Neuronal stem cell (in vitro differentiated cells): Measurements from ENCODE around the gene LILRA2. TPM values are rescaled to one million over a fixed set of nuclear protein-coding genes. Genes with fewer than 3 reads are reported as not detected.

Experiments used
- DNase-seq: peaks from one replicate; pipeline ENCODE4 v3.0.0-alpha.2; 2013; ENCODE audit warnings: low spot score
- H2AFZ ChIP-seq: one replicate; pipeline ENCODE4 v1.6.1; 2013; ENCODE audit warnings: mild to moderate bottlenecking, low read length, inconsistent platforms
- H2AK5ac ChIP-seq: 2 replicates; pipeline ENCODE4 v1.6.1; 2013; ENCODE audit warnings: low read depth, mild to moderate bottlenecking, inconsistent platforms, low read length, moderate library complexity, mixed read lengths
- H2BK120ac ChIP-seq: 2 replicates; pipeline ENCODE4 v1.6.1; 2013; ENCODE audit warnings: low read depth, mild to moderate bottlenecking, inconsistent platforms, low read length, moderate library complexity, mixed read lengths
- H2BK12ac ChIP-seq: one replicate; pipeline ENCODE4 v1.6.1; 2013; ENCODE audit warnings: low read length, inconsistent platforms
- H2BK15ac ChIP-seq: 2 replicates; pipeline ENCODE4 v1.6.1; 2013; ENCODE audit warnings: mild to moderate bottlenecking, low read length, inconsistent platforms, mixed read lengths
- H2BK5ac ChIP-seq: one replicate; pipeline ENCODE4 v1.6.1; 2013; ENCODE audit warnings: inconsistent platforms, mild to moderate bottlenecking, low read length, moderate library complexity
- H3K14ac ChIP-seq: one replicate; pipeline ENCODE4 v1.6.1; 2013; ENCODE audit warnings: low read length, inconsistent platforms
- H3K18ac ChIP-seq: 2 replicates; pipeline ENCODE4 v1.6.1; 2013; ENCODE audit warnings: low read length, inconsistent platforms
- H3K23ac ChIP-seq: 2 replicates; pipeline ENCODE4 v1.6.1; 2013; ENCODE audit warnings: low read depth, mild to moderate bottlenecking, mixed read lengths, low read length, inconsistent platforms; ENCODE audit not compliant: poor library complexity
- H3K27ac ChIP-seq: replicated peaks from 3 replicates; pipeline ENCODE4 v1.5.1; 2013; ENCODE audit warnings: low read length, inconsistent platforms
- H3K27me3 ChIP-seq, 3 experiments: 2 replicates each; pipeline ENCODE4 v1.6.1; 2013; ENCODE audit warnings: low read length in 3 of 3, mild to moderate bottlenecking in 2 of 3, inconsistent platforms in 1 of 3, low read depth in 1 of 3, mixed read lengths in 1 of 3, moderate library complexity in 1 of 3; ENCODE audit not compliant: control insufficient read depth in 3 of 3, insufficient read depth in 3 of 3
- H3K36me3 ChIP-seq, 2 donors: replicated peaks in 1 of 2; 2 replicates each; pipeline ENCODE4 v1.6.1; 2013; ENCODE audit warnings: low read length in 2 of 2; ENCODE audit not compliant: control insufficient read depth in 2 of 2, insufficient read depth in 2 of 2
- H3K4ac ChIP-seq: 2 replicates; pipeline ENCODE4 v1.6.1; 2013; ENCODE audit warnings: inconsistent platforms, mild to moderate bottlenecking, low read length, moderate library complexity
- H3K4me1 ChIP-seq, 2 donors: 1 replicate in 1 of 2; 2 replicates in 1 of 2; pipeline ENCODE4 v1.6.1; 2013; ENCODE audit warnings: low read length in 2 of 2, low read depth in 1 of 2; ENCODE audit not compliant: control insufficient read depth in 2 of 2, insufficient read depth in 1 of 2
- H3K4me2 ChIP-seq: one replicate; pipeline ENCODE4 v1.6.1; 2013; ENCODE audit warnings: mild to moderate bottlenecking, low read length, inconsistent platforms; ENCODE audit not compliant: insufficient read depth, poor library complexity, severe bottlenecking
- H3K4me3 ChIP-seq, 2 donors: 2 replicates each; pipeline ENCODE4 v1.5.1; 2013; ENCODE audit warnings: low read length in 2 of 2, mild to moderate bottlenecking in 2 of 2, inconsistent platforms in 1 of 2, moderate library complexity in 1 of 2
- H3K79me1 ChIP-seq: one replicate; pipeline ENCODE4 v1.6.1; 2013; ENCODE audit warnings: low read depth, mild to moderate bottlenecking, inconsistent platforms, low read length, moderate library complexity
- H3K9ac ChIP-seq: one replicate; pipeline ENCODE4 v1.6.1; 2013; ENCODE audit warnings: mild to moderate bottlenecking, low read depth, low read length, inconsistent platforms; ENCODE audit not compliant: poor library complexity
- H3K9me3 ChIP-seq, 2 donors: replicated peaks in 1 of 2; 2 replicates each; pipeline versions ENCODE3 to v1.6.1; 2013; ENCODE audit warnings: low read length in 2 of 2, mild to moderate bottlenecking in 2 of 2, inconsistent platforms in 1 of 2, low read depth in 1 of 2, mixed read lengths in 1 of 2, moderate library complexity in 1 of 2; ENCODE audit not compliant: control insufficient read depth in 2 of 2, insufficient read depth in 1 of 2
- H4K8ac ChIP-seq: one replicate; pipeline ENCODE4 v1.6.1; 2013; ENCODE audit warnings: low read depth, mild to moderate bottlenecking, inconsistent platforms, low read length, moderate library complexity
- H4K91ac ChIP-seq: one replicate; pipeline ENCODE4 v1.6.1; 2013; ENCODE audit warnings: low read length, low read depth, mild to moderate bottlenecking, inconsistent platforms; ENCODE audit not compliant: poor library complexity
- WGBS, 2 donors: extraction: QIAGEN DNeasy Blood & Tissue Kit; methylation state at CpG; one replicate each; pipeline ENCODE4 v1.1.7; 2013; ENCODE audit warnings: missing lambda C conversion rate in 2 of 2, mixed read lengths in 1 of 2; ENCODE audit not compliant: insufficient read length in 2 of 2, insufficient replicate concordance in 1 of 2; ENCODE audit errors: extremely low coverage in 2 of 2; 5-methylcytosine and 5-hydroxymethylcytosine counted together
- polyA plus RNA-seq, 2 experiments: library from polyadenylated mRNA; stranded (reverse); fragments of 200-250 nt; gene quantifications; one replicate each; pipeline ENCODE4 v1.2.3, GENCODE V29; 2013

The LILRA2 gene
- polyA plus RNA-seq (2013, experiment 1 of 2): not detected
- not detected for polyA plus RNA-seq (2013, experiment 2 of 2)

GRCh38 chr19:54573330-54573872 lies at the start of gene LILRA2:
Gene LILRA2 (plus strand): TSS chr19:54573790. CDS start chr19:54573879, 89 bp downstream.
- H3K23ac ChIP-seq: no peak within 1 kb of the TSS
- peaks cover 0 to 39% of the 10 kb centered on the region in 2 donors for H3K9me3 ChIP-seq
- WGBS, 2 donors: no CpG with 5 or more reads among the region's 10 CpGs
- H4K8ac ChIP-seq: no peak within 1 kb of the TSS
- DNase-seq: no peak
- H2BK15ac ChIP-seq: no peak within 1 kb of the TSS
- no peak within 1 kb of the TSS for H3K4me2 ChIP-seq
- peaks cover 0 to 27% (median 0%) of the 10 kb centered on the region in 3 experiments for H3K27me3 ChIP-seq
- no peak within 1 kb of the TSS for H3K9ac ChIP-seq
- no peaks in the 10 kb centered on the region for H3K36me3 ChIP-seq
- H2BK120ac ChIP-seq: no peak within 1 kb of the TSS
- H3K14ac ChIP-seq: no peak within 1 kb of the TSS
- H3K79me1 ChIP-seq: no peaks in the 10 kb centered on the region
- no peak within 1 kb of the TSS for H4K91ac ChIP-seq
- no peak within 1 kb of the TSS for H2BK5ac ChIP-seq
- no peak within 1 kb of the TSS for H2AFZ ChIP-seq
- no peak within 1 kb of the TSS for H3K27ac ChIP-seq
- H3K18ac ChIP-seq: no peak within 1 kb of the TSS
- no peak within 1 kb of the TSS for H3K4ac ChIP-seq
- peak within 1 kb of the TSS in 1 of 2 donors; percentile 42 for H3K4me3 ChIP-seq
- no peaks in the 10 kb centered on the region for H3K4me1 ChIP-seq
- H2BK12ac ChIP-seq: no peak within 1 kb of the TSS
- no peak within 1 kb of the TSS for H2AK5ac ChIP-seq

DNA sequence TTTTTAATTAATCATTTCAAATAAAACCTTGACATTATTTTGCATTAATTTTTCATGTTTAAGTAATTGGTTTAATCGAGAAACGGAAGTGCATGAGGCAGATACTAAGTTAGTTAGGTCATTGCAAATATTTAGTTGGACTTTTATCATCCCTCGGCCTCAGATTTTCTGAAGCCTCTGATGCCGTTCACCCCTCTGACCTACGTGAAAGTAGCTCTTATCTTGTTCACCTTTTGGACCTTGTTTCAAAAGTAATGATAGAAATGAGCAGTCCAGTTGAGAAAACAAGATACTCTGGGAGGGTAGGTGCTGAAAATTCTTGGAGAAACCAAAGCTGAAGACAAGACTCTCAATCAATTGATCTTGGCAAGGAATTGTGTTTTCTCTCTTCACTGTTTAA lies 48.0 kb upstream of the LILRA2 start:
- H3K18ac ChIP-seq: no peak overlapping the region
- no CpG with 5 or more reads among the region's 5 CpGs for WGBS, 2 donors
- no peak overlapping the region for H4K91ac ChIP-seq
- no peak for DNase-seq
- no peak overlapping the region for H2BK12ac ChIP-seq
- H3K27me3 ChIP-seq: peaks cover 0 to 17% (median 0%) of the 10 kb centered on the region in 3 experiments
- H3K27ac ChIP-seq: no peak overlapping the region
- H3K9ac ChIP-seq: no peak overlapping the region
- H3K14ac ChIP-seq: no peak overlapping the region
- no peaks in the 10 kb centered on the region for H3K36me3 ChIP-seq
- no peak overlapping the region for H3K4me2 ChIP-seq
- no peak overlapping the region for H2BK15ac ChIP-seq
- H3K9me3 ChIP-seq: peaks cover 0 to 40% of the 10 kb centered on the region in 2 donors
- no peak overlapping the region for H3K4me3 ChIP-seq
- H2BK120ac ChIP-seq: no peak overlapping the region
- no peak overlapping the region for H2BK5ac ChIP-seq
- H4K8ac ChIP-seq: no peak overlapping the region
- H3K79me1 ChIP-seq: no peaks in the 10 kb centered on the region
- H2AK5ac ChIP-seq: no peak overlapping the region
- H2AFZ ChIP-seq: no peak overlapping the region
- no peak overlapping the region for H3K4ac ChIP-seq
- H3K23ac ChIP-seq: no peak overlapping the region
- no peaks in the 10 kb centered on the region for H3K4me1 ChIP-seq

GRCh38 chr19:54526972-54527371 lies 46.6 kb upstream of the LILRA2 start:
- H3K36me3 ChIP-seq: no peaks in the 10 kb centered on the region
- H3K27me3 ChIP-seq: peaks cover 0 to 24% (median 0%) of the 10 kb centered on the region in 3 experiments
- no peak overlapping the region for H2BK120ac ChIP-seq
- no peak overlapping the region for H3K23ac ChIP-seq
- no peak overlapping the region for H2BK15ac ChIP-seq
- no CpG with 5 or more reads among the region's 26 CpGs for WGBS, 2 donors
- peaks cover 0 to 31% of the 10 kb centered on the region in 2 donors for H3K9me3 ChIP-seq
- no peak for DNase-seq
- H3K79me1 ChIP-seq: no peaks in the 10 kb centered on the region
- no peak overlapping the region for H2AFZ ChIP-seq
- H3K18ac ChIP-seq: no peak overlapping the region
- no peak overlapping the region for H2AK5ac ChIP-seq
- no peak overlapping the region for H2BK12ac ChIP-seq
- H3K27ac ChIP-seq: no peak overlapping the region
- no peaks in the 10 kb centered on the region for H3K4me1 ChIP-seq
- H2BK5ac ChIP-seq: no peak overlapping the region
- H3K14ac ChIP-seq: no peak overlapping the region
- H4K91ac ChIP-seq: no peak overlapping the region
- H3K4ac ChIP-seq: no peak overlapping the region
- H4K8ac ChIP-seq: no peak overlapping the region
- no peak overlapping the region for H3K4me3 ChIP-seq
- no peak overlapping the region for H3K9ac ChIP-seq
- no peak overlapping the region for H3K4me2 ChIP-seq

DNA sequence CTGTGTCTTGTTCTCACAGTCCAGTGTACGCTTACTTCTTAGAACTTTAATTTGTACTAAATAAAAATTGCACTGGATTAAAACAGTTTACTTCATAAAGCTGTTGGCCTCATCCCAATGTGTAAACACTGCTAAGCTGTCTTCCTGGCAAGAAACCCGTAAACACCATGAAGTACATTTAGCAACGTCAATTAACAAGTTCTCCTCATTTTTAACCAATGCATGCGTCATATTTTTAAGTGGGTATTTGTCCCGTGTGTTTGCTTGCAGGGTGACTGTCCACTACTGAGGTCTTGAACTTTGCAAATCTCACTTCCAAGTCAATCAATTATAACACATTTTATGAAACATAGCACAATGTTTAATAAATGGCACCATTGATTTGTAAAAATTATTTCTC lies 42.7 kb upstream of the LILRA2 start:
- no peaks in the 10 kb centered on the region for H3K36me3 ChIP-seq
- H2BK5ac ChIP-seq: no peak overlapping the region
- H4K91ac ChIP-seq: no peak overlapping the region
- peaks cover 0 to 40% of the 10 kb centered on the region in 2 donors for H3K9me3 ChIP-seq
- H3K27ac ChIP-seq: no peak overlapping the region
- H3K23ac ChIP-seq: no peak overlapping the region
- H3K27me3 ChIP-seq: peaks cover 0 to 50% (median 0%) of the 10 kb centered on the region in 3 experiments
- no peak overlapping the region for H3K4me3 ChIP-seq
- no peaks in the 10 kb centered on the region for H3K4me1 ChIP-seq
- no peak overlapping the region for H2BK120ac ChIP-seq
- no peak overlapping the region for H3K18ac ChIP-seq
- H4K8ac ChIP-seq: no peak overlapping the region
- no peak overlapping the region for H2BK15ac ChIP-seq
- H2AK5ac ChIP-seq: no peak overlapping the region
- no peak overlapping the region for H3K14ac ChIP-seq
- DNase-seq: no peak
- no peaks in the 10 kb centered on the region for H3K79me1 ChIP-seq
- WGBS, 2 donors: no CpG with 5 or more reads among the region's 5 CpGs
- H3K4ac ChIP-seq: no peak overlapping the region
- no peak overlapping the region for H2AFZ ChIP-seq
- no peak overlapping the region for H2BK12ac ChIP-seq
- H3K9ac ChIP-seq: no peak overlapping the region
- H3K4me2 ChIP-seq: no peak overlapping the region
